Measurements from ENCODE around the gene BCL11A.

Gene BCL11A

GRCh38 chr2:60534892-60535684 lies 18.4 kb downstream of the BCL11A start:
- TF ChIP-seq EP300 (IDR thresholded peaks at IDR 0.05; ENCODE audit: borderline replicate concordance) (no peak), YY1 (IDR thresholded peaks at IDR 0.05; ENCODE audit: low read depth) (no peak), CEBPB (IDR thresholded peaks at IDR 0.05) (no peak), TAF1 (IDR thresholded peaks at IDR 0.05; ENCODE audit: low read depth) (no peak), NFIC (IDR thresholded peaks at IDR 0.05) (no peak), USF1 (IDR thresholded peaks at IDR 0.05) (no peak), RAD21 (IDR thresholded peaks at IDR 0.05; ENCODE audit: low read depth) (no peak), TEAD4 (IDR thresholded peaks at IDR 0.05) (no peak)

- no peak for TF ChIP-seq RAD21 (IDR thresholded peaks at IDR 0.05; ENCODE audit: low read depth)
- no peak for TF ChIP-seq TAF1 (IDR thresholded peaks at IDR 0.05; ENCODE audit: low read depth)
- TF ChIP-seq EP300 (IDR thresholded peaks at IDR 0.05; ENCODE audit: borderline replicate concordance) = no peak
- no peak for TF ChIP-seq EGR1 (IDR thresholded peaks at IDR 0.05)
- TF ChIP-seq TEAD4 (IDR thresholded peaks at IDR 0.05) = no peak
These were observed 19.3 kb downstream of the BCL11A start for GRCh38 chr2:60534052-60534685.

GRCh38 chr2:60533101-60534051 lies 20.1 kb downstream of the BCL11A start:
- TF ChIP-seq RAD21 (IDR thresholded peaks at IDR 0.05; ENCODE audit: low read depth) = no peak
- TF ChIP-seq TAF1 (IDR thresholded peaks at IDR 0.05; ENCODE audit: low read depth) = no peak
- no peak for TF ChIP-seq EP300 (IDR thresholded peaks at IDR 0.05; ENCODE audit: borderline replicate concordance)

- TF ChIP-seq NFIC (IDR thresholded peaks at IDR 0.05) (no peak), YY1 (IDR thresholded peaks at IDR 0.05; ENCODE audit: low read depth) (no peak), EGR1 (IDR thresholded peaks at IDR 0.05) (no peak), USF1 (IDR thresholded peaks at IDR 0.05) (no peak)
These were observed 21.0 kb downstream of the BCL11A start for GRCh38 chr2:60532421-60532820.

GRCh38 chr2:60531701-60532133 lies 21.7 kb downstream of the BCL11A start:
- no peak for TF ChIP-seq ZBTB7A (IDR thresholded peaks at IDR 0.05; ENCODE audit: low read depth)
- TF ChIP-seq CREB1 (IDR thresholded peaks at IDR 0.05; ENCODE audit: low read depth) = no peak
- TF ChIP-seq EP300 (IDR thresholded peaks at IDR 0.05; ENCODE audit: borderline replicate concordance) = no peak
- TF ChIP-seq USF1 (IDR thresholded peaks at IDR 0.05) = no peak
- TF ChIP-seq MAX (IDR thresholded peaks at IDR 0.05) = no peak

GRCh38 chr2:60530660-60531281 lies 22.7 kb downstream of the BCL11A start:
- TF ChIP-seq NFIC (IDR thresholded peaks at IDR 0.05) = peak; percentile 28; the same call in 1 of the 2 replicates
- TF ChIP-seq CEBPB (IDR thresholded peaks at IDR 0.05) = no peak

- TF ChIP-seq CEBPB (IDR thresholded peaks at IDR 0.05) = no peak
- no peak for TF ChIP-seq YY1 (IDR thresholded peaks at IDR 0.05; ENCODE audit: low read depth)
- TF ChIP-seq EP300 (IDR thresholded peaks at IDR 0.05; ENCODE audit: borderline replicate concordance) = no peak
- no peak for TF ChIP-seq RAD21 (IDR thresholded peaks at IDR 0.05; ENCODE audit: low read depth)
- no peak for TF ChIP-seq MAX (IDR thresholded peaks at IDR 0.05)
- TF ChIP-seq CREB1 (IDR thresholded peaks at IDR 0.05; ENCODE audit: low read depth) = no peak
- TF ChIP-seq EGR1 (IDR thresholded peaks at IDR 0.05) = no peak
- TF ChIP-seq REST (IDR thresholded peaks at IDR 0.05; ENCODE audit: low read depth) = no peak
- no peak for TF ChIP-seq TCF12 (IDR thresholded peaks at IDR 0.05; ENCODE audit: low read depth)
These were observed 23.4 kb downstream of the BCL11A start for GRCh38 chr2:60529785-60530627.

Data from Ishikawa (cell line).